Measurements from ENCODE around the gene TPRX1.

Gene TPRX1

DNA sequence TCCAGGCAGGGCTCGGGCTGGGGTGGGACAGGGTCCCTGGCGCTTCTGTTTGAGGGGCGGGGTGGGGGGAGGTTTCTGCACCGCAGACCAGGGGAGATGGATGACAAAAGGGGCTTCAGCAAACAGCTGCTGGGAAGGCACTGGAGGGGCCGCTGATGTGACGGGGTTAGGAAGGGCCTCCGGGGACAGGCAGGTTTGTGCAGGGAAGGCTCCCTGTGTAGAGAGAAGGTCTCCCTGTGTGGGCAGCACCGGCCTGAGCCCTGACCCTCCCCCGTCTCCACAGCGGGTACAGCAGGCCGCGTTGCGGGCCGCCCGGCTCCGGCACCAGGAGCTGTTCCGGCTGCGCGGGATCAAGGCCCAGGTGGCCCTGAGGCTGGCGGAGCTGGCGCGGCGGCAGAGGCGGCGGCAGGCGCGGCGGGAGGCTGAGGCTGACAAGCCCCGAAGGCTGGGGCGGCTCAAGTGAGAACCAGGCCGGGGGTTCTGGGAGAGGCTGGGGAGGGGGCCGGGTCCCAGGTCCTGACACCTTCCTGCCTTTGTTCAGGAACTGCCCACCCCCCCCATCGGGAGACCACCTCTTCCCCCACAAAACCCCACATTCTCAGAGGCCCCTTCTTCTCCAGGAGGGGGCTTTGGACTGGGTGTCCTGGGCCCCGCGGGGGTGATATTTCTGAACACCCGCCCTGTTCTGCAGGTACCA, 49.1 kb downstream of the TPRX1 start:
- H3K36me3 ChIP-seq (replicated peaks; ENCODE audit: insufficient read depth, low read length), result 0 out of 2 replicates have a peak, but pooled peaks cover 2% of the 10 kb centered on the region

DNA sequence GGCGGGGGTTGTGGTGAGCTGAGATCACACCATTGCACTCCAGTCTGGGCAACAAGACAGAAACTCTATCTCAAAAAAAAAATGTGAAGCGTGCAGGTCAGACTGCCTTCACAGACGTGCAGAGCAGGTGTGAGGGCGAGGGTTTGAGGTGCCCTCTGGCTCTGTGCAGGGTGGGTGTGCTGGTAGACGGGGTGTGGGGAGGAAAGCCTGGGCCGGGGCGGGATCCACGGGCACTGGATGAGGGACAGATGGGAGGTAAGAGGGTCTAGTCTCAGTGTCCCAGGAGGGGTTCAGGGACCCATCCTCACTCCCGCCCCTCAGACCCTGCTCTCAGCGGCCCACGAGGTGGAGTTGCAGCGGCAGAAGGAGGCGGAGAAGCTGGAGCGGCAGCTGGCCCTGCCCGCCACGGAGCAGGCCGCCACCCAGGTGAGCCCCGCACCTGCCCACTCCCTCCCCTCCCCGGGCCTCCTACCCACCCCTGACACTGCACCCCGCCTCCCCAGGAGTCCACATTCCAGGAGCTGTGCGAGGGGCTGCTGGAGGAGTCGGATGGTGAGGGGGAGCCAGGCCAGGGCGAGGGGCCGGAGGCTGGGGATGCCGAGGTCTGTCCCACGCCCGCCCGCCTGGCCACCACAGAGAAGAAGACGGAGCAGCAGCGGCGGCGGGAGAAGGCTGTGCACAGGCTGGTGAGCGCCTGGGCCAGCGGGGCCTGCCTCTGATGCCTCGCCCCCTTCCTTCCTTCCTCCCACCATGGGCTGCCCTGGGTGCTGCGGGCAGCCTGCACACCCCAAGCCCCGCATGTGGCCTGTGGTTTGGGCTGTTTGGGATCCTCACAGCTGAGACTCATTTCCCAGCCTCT, 49.9 kb downstream of the TPRX1 start:
- H2AFZ ChIP-seq (ENCODE audit: low read length), result no peak overlapping the region
- H3K4me2 ChIP-seq (ENCODE audit: low read depth, low read length), result no peak overlapping the region
- DNase-seq, result no peak
- H3K4me3 ChIP-seq (ENCODE audit: low read length), result no peak overlapping the region
- H3K9me2 ChIP-seq (replicated peaks; ENCODE audit: insufficient read depth, low read length), result no peaks in the 10 kb centered on the region
- no peaks in the 10 kb centered on the region for H3K27me3 ChIP-seq (replicated peaks; ENCODE audit: insufficient read depth, low read length)
- H3F3A ChIP-seq (ENCODE audit: insufficient read depth, low read length), result no peaks in the 10 kb centered on the region
- H3K79me2 ChIP-seq (ENCODE audit: low read length), result peaks cover 11% of the 10 kb centered on the region
- no peak overlapping the region for H3K9ac ChIP-seq (ENCODE audit: low read length)
- no peaks in the 10 kb centered on the region for H3K9me3 ChIP-seq (replicated peaks; ENCODE audit: insufficient read depth, low read length)
- no peaks in the 10 kb centered on the region for H3K4me1 ChIP-seq (ENCODE audit: low read length)
- no peak overlapping the region for H3K27ac ChIP-seq (ENCODE audit: low read length)
- 0 out of 2 replicates have a peak, but pooled peaks cover 2% of the 10 kb centered on the region for H3K36me3 ChIP-seq (replicated peaks; ENCODE audit: insufficient read depth, low read length)
- H4K20me1 ChIP-seq (ENCODE audit: insufficient read depth, low read length), result no peaks in the 10 kb centered on the region
- TF ChIP-seq, protein P1, sequence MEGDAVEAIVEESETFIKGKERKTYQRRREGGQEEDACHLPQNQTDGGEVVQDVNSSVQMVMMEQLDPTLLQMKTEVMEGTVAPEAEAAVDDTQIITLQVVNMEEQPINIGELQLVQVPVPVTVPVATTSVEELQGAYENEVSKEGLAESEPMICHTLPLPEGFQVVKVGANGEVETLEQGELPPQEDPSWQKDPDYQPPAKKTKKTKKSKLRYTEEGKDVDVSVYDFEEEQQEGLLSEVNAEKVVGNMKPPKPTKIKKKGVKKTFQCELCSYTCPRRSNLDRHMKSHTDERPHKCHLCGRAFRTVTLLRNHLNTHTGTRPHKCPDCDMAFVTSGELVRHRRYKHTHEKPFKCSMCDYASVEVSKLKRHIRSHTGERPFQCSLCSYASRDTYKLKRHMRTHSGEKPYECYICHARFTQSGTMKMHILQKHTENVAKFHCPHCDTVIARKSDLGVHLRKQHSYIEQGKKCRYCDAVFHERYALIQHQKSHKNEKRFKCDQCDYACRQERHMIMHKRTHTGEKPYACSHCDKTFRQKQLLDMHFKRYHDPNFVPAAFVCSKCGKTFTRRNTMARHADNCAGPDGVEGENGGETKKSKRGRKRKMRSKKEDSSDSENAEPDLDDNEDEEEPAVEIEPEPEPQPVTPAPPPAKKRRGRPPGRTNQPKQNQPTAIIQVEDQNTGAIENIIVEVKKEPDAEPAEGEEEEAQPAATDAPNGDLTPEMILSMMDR (IDR thresholded peaks at IDR 0.05; ENCODE audit: low read length), result no peak
- TF ChIP-seq EZH2 (optimal IDR thresholded peaks at IDR 0.05; ENCODE audit: low read depth, low read length) (no peak), EZH2phosphoT487 (IDR thresholded peaks at IDR 0.05; ENCODE audit: low read length) (no peak)

More for the DNA sequence above, 49.1 kb downstream of the TPRX1 start:
- TF ChIP-seq, protein P1 (IDR thresholded peaks at IDR 0.05; ENCODE audit: low read length), result no peak
- no peak for TF ChIP-seq EZH2 (optimal IDR thresholded peaks at IDR 0.05; ENCODE audit: low read depth, low read length)
- TF ChIP-seq EZH2phosphoT487 (IDR thresholded peaks at IDR 0.05; ENCODE audit: low read length), result no peak
- H3K79me2 ChIP-seq (ENCODE audit: low read length), result peaks cover 3% of the 10 kb centered on the region
- H3K9me2 ChIP-seq (replicated peaks; ENCODE audit: insufficient read depth, low read length), result no peaks in the 10 kb centered on the region
- H3K27me3 ChIP-seq (replicated peaks; ENCODE audit: insufficient read depth, low read length), result no peaks in the 10 kb centered on the region
- H4K20me1 ChIP-seq (ENCODE audit: insufficient read depth, low read length), result no peaks in the 10 kb centered on the region
- H2AFZ ChIP-seq (ENCODE audit: low read length), result no peak overlapping the region
- no peak for DNase-seq
- H3K4me2 ChIP-seq (ENCODE audit: low read depth, low read length), result no peak overlapping the region
- no peak overlapping the region for H3K4me3 ChIP-seq (ENCODE audit: low read length)
- no peak overlapping the region for H3K27ac ChIP-seq (ENCODE audit: low read length)
- no peaks in the 10 kb centered on the region for H3K4me1 ChIP-seq (ENCODE audit: low read length)
- no peaks in the 10 kb centered on the region for H3F3A ChIP-seq (ENCODE audit: insufficient read depth, low read length)
- H3K9me3 ChIP-seq (replicated peaks; ENCODE audit: insufficient read depth, low read length), result no peaks in the 10 kb centered on the region
- no peak overlapping the region for H3K9ac ChIP-seq (ENCODE audit: low read length)

DNA sequence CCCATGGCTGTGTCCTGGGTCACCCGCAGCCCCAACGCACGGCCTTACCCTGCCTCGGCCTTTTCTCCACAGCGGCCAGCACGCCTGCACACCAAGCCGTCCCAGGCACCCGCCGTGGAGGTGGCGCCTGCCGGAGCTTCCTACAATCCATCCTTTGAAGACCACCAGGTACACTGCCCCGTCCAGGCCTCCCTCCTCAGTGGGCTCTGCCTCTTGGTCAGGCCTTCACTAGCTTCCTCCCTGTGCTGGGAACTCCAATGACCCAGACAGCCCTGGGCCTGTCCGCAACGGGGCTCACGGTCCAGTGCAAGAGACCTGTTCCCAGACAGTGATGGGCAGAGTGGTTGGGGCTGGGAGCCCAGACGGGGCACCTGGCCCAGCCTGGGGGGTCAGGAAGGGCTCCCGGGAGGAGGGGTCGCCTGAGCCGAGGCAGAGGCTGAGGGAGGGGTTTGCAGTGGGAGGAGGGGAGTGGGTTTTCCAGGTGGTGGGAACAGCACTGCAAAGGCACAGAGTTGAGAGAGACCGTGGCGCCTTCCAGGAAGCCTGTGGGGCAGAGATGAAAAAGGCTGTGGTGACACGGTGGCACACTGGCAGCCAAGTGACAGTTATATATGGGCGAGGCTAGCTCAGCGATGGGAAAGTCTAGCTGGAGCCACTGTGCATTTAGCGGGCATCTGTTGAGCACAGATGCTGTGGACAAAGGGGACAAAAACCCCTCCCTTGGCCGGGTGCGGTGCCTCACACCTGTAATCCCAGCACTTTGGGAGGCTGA, 51.7 kb downstream of the TPRX1 start:
- H3K79me2 ChIP-seq (ENCODE audit: low read length), result peaks cover 27% of the 10 kb centered on the region
- H3K27ac ChIP-seq (ENCODE audit: low read length), result no peak overlapping the region
- DNase-seq, result no peak
- H3K4me2 ChIP-seq (ENCODE audit: low read depth, low read length), result no peak overlapping the region
- no peaks in the 10 kb centered on the region for H3K9me2 ChIP-seq (replicated peaks; ENCODE audit: insufficient read depth, low read length)
- H3K4me3 ChIP-seq (ENCODE audit: low read length), result no peak overlapping the region
- 0 out of 2 replicates have a peak, but pooled peaks cover 3% of the 10 kb centered on the region for H4K20me1 ChIP-seq (ENCODE audit: insufficient read depth, low read length)
- no peak overlapping the region for H2AFZ ChIP-seq (ENCODE audit: low read length)
- H3F3A ChIP-seq (ENCODE audit: insufficient read depth, low read length), result no peaks in the 10 kb centered on the region
- H3K9me3 ChIP-seq (replicated peaks; ENCODE audit: insufficient read depth, low read length), result no peaks in the 10 kb centered on the region
- TF ChIP-seq, protein P1 (IDR thresholded peaks at IDR 0.05; ENCODE audit: low read length), result no peak
- TF ChIP-seq EZH2phosphoT487 (IDR thresholded peaks at IDR 0.05; ENCODE audit: low read length) (no peak), EZH2 (optimal IDR thresholded peaks at IDR 0.05; ENCODE audit: low read depth, low read length) (no peak)
- H3K36me3 ChIP-seq (replicated peaks; ENCODE audit: insufficient read depth, low read length), result peaks cover 2% of the 10 kb centered on the region; the same call in 1 of the 2 replicates
- H3K9ac ChIP-seq (ENCODE audit: low read length), result no peak overlapping the region
- H3K27me3 ChIP-seq (replicated peaks; ENCODE audit: insufficient read depth, low read length), result no peaks in the 10 kb centered on the region
- H3K4me1 ChIP-seq (ENCODE audit: low read length), result no peaks in the 10 kb centered on the region

All from MM.1S (cell line).